ENCODE measurements around the gene SLC24A1.

- TF ChIP-seq TAF1 (IDR thresholded peaks at IDR 0.05; ENCODE audit: low read depth, low read length) (no peak), POLR2A (IDR thresholded peaks at IDR 0.05; ENCODE audit: low read depth, low read length) (0 out of 2 replicates have a peak, but pooled peaks have one; percentile 54)
Measured at GRCh38 chr15:65578904-65579728, 42.6 kb upstream of the SLC24A1 start.

All from GM12891 (cell line).